Esophagus muscularis mucosa (tissue), 3 donors: ENCODE data around the gene GNPDA1.

Experiments used
- POLR2AphosphoS5 ChIP-seq, 2 donors: sonication (generic); formaldehyde crosslinking; IDR thresholded peaks; one replicate each; pipeline ENCODE4 v1.6.1; 2017; ENCODE audit warnings: antibody characterized with exemption in 2 of 2
- TF ChIP-seq, protein P1 (sequence below), 3 experiments: fragments of 200-600 bp in 2 of 3; fragments of 450-650 bp in 1 of 3; sonication (generic) in 2 of 3; IDR thresholded peaks; one replicate each; pipeline ENCODE4 v1.5.1; 2017 to 2019; ENCODE audit warnings: antibody characterized with exemption in 3 of 3, mild to moderate bottlenecking in 2 of 3, moderate library complexity in 1 of 3

GRCh38 chr5:142034994-142035393 is 22.2 kb upstream of the GNPDA1 start:
- no peak for TF ChIP-seq POLR2AphosphoS5 (IDR thresholded peaks at IDR 0.05)
- TF ChIP-seq, protein P1, sequence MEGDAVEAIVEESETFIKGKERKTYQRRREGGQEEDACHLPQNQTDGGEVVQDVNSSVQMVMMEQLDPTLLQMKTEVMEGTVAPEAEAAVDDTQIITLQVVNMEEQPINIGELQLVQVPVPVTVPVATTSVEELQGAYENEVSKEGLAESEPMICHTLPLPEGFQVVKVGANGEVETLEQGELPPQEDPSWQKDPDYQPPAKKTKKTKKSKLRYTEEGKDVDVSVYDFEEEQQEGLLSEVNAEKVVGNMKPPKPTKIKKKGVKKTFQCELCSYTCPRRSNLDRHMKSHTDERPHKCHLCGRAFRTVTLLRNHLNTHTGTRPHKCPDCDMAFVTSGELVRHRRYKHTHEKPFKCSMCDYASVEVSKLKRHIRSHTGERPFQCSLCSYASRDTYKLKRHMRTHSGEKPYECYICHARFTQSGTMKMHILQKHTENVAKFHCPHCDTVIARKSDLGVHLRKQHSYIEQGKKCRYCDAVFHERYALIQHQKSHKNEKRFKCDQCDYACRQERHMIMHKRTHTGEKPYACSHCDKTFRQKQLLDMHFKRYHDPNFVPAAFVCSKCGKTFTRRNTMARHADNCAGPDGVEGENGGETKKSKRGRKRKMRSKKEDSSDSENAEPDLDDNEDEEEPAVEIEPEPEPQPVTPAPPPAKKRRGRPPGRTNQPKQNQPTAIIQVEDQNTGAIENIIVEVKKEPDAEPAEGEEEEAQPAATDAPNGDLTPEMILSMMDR (IDR thresholded peaks at IDR 0.05), result no peak
